Upper lobe of left lung (tissue), 6 donors: ENCODE data around the gene ATXN7L3. TPM values are rescaled to one million over a fixed set of nuclear protein-coding genes. Genes with fewer than 3 reads are reported as not detected.
"Not testable (repeated sequence)": the region's sequence is repeated elsewhere in the genome, so short reads cannot be mapped to it uniquely, and the experiment has no call there.

Source experiments
- ATAC-seq, 2 donors: fragments of 200-7000 bp; cut with Tn5 transposase; one replicate each; pipeline ENCODE4 v1.9.1; 2022; ENCODE audit warnings: mild to moderate bottlenecking in 2 of 2, moderate library complexity in 2 of 2; ENCODE audit not compliant: low FRiP score in 2 of 2
- DNase-seq, 2 donors: peaks; one replicate each; pipeline ENCODE4 v3.0.0-alpha.2; 2019 to 2020
- H3K27ac ChIP-seq, 4 donors: fragments of 200-600 bp; sonication (generic); one replicate each; pipeline ENCODE4 v1.5.1; 2016 to 2019
- H3K27me3 ChIP-seq, 4 donors: fragments of 200-600 bp; sonication (generic); one replicate each; pipeline ENCODE4 v1.5.1; 2017 to 2019
- H3K36me3 ChIP-seq, 4 donors: fragments of 200-600 bp; sonication (generic); one replicate each; pipeline ENCODE4 v1.5.1; 2016 to 2019
- H3K4me1 ChIP-seq, 4 donors: fragments of 200-600 bp; sonication (generic); one replicate each; pipeline ENCODE4 v1.5.1; 2018 to 2019
- H3K4me3 ChIP-seq, 4 donors: fragments of 200-600 bp; sonication (generic); one replicate each; pipeline ENCODE4 v1.5.1; 2017 to 2019; ENCODE audit warnings: mild to moderate bottlenecking in 2 of 4, moderate library complexity in 1 of 4
- H3K9me3 ChIP-seq, 4 donors: fragments of 200-600 bp; sonication (generic); one replicate each; pipeline ENCODE4 v1.5.1; 2018 to 2019
- EP300 ChIP-seq, 4 donors: sonication (generic); formaldehyde crosslinking; IDR thresholded peaks; one replicate each; pipeline ENCODE4 v1.5.1; 2017; ENCODE audit warnings: antibody characterized with exemption in 4 of 4, control low read depth in 2 of 4
- POLR2A ChIP-seq, 4 donors: fragments of 450-650 bp; IDR thresholded peaks; one replicate each; pipeline ENCODE4 v1.5.1; 2016 to 2017; ENCODE audit warnings: antibody characterized with exemption in 4 of 4, mild to moderate bottlenecking in 2 of 4
- POLR2AphosphoS5 ChIP-seq, 2 donors: sonication (generic); formaldehyde crosslinking; IDR thresholded peaks; one replicate each; pipeline ENCODE4 v1.5.1; 2017; ENCODE audit warnings: antibody characterized with exemption in 2 of 2
- WGBS, 2 donors: methylation state at CpG; one replicate each; pipeline ENCODE4 v1.1.5; 2017 to 2018; 5-methylcytosine and 5-hydroxymethylcytosine counted together
- total RNA-seq, 6 donors: library from RNA; depleted of rRNA in 4 of 6; stranded (reverse); fragments of >200 nt in 4 of 6; gene quantifications; one replicate each; pipeline versions ENCODE4 v1.1.0 to v1.2.1, GENCODE V29; 2016 to 2021
- TF ChIP-seq, protein P1 (sequence below), 6 experiments: fragments of 450-650 bp in 4 of 6; fragments of 200-600 bp in 2 of 6; sonication (generic) in 2 of 6; IDR thresholded peaks; one replicate each; pipeline ENCODE4 v1.5.1; 2016 to 2019; ENCODE audit warnings: antibody characterized with exemption in 6 of 6
- donor health status: DM: no; HTN: no; CAD: no; lungs with moderate emphysema.
- donor health status: DM: no; HTN: yes; CAD: no; lungs with severe emphysema.

Gene ATXN7L3
- total RNA-seq = 10 to 100 TPM; 41.4 to 79.0 (median 46.9) TPM

- Histone ChIP-seq H3K4me3 (peak within 1 kb of the TSS; percentile 76 to 96 (median 86)), H3K4me1 (peaks cover 32 to 45% (median 37%) of the 10 kb centered on the region in 4 donors), H3K27ac (peak within 1 kb of the TSS; percentile 97 to 99 (median 98)), H3K27me3 (no peaks in the 10 kb centered on the region), H3K9me3 (no peaks in the 10 kb centered on the region), H3K36me3 (peaks cover 7 to 28% (median 23%) of the 10 kb centered on the region in 4 donors)
- DNase-seq (peak; percentile 99 to 100), ATAC-seq (peak; percentile 96 to 97)
- no peak for TF ChIP-seq EP300 (IDR thresholded peaks at IDR 0.05)
- peak; percentile 49 to 67 for TF ChIP-seq POLR2AphosphoS5 (IDR thresholded peaks at IDR 0.05)
- TF ChIP-seq, protein P1, sequence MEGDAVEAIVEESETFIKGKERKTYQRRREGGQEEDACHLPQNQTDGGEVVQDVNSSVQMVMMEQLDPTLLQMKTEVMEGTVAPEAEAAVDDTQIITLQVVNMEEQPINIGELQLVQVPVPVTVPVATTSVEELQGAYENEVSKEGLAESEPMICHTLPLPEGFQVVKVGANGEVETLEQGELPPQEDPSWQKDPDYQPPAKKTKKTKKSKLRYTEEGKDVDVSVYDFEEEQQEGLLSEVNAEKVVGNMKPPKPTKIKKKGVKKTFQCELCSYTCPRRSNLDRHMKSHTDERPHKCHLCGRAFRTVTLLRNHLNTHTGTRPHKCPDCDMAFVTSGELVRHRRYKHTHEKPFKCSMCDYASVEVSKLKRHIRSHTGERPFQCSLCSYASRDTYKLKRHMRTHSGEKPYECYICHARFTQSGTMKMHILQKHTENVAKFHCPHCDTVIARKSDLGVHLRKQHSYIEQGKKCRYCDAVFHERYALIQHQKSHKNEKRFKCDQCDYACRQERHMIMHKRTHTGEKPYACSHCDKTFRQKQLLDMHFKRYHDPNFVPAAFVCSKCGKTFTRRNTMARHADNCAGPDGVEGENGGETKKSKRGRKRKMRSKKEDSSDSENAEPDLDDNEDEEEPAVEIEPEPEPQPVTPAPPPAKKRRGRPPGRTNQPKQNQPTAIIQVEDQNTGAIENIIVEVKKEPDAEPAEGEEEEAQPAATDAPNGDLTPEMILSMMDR (IDR thresholded peaks at IDR 0.05) = no peak
- peak in 1 of 4 donors; percentile 53 for TF ChIP-seq POLR2A (IDR thresholded peaks at IDR 0.05)
- WGBS, 2 donors = 0 to 1% methylated on average over 7 to 28 of the region's 126 CpGs
Measured at GRCh38 chr17:44199553-44200477, at the start of gene ATXN7L3. Gene ATXN7L3, minus strand, starts transcription at chr17:44199884. Its CDS starts 1,814 bp downstream, at chr17:44198070.

- Histone ChIP-seq H3K4me1 (peaks cover 17 to 26% (median 23%) of the 10 kb centered on the region in 4 donors), H3K27ac (no peak overlapping the region), H3K9me3 (no peaks in the 10 kb centered on the region), H3K27me3 (no peaks in the 10 kb centered on the region), H3K4me3 (no peak overlapping the region), H3K36me3 (no peaks in the 10 kb centered on the region)
- 77 to 83% methylated on average over 7 to 10 of the region's 10 CpGs for WGBS, 2 donors
- ATAC-seq (no peak), DNase-seq (no peak)
- TF ChIP-seq POLR2AphosphoS5 (IDR thresholded peaks at IDR 0.05) (peak in 1 of 2 donors; percentile 1), POLR2A (IDR thresholded peaks at IDR 0.05) (no peak)
Measured at GRCh38 chr17:44247876-44248736, 48.4 kb upstream of the ATXN7L3 start.

- peak; percentile 47 to 57 for ATAC-seq
- Histone ChIP-seq H3K9me3 (no peaks in the 10 kb centered on the region), H3K27me3 (no peaks in the 10 kb centered on the region), H3K4me1 (peaks cover 17 to 26% (median 23%) of the 10 kb centered on the region in 4 donors), H3K4me3 (no peak overlapping the region), H3K36me3 (no peaks in the 10 kb centered on the region), H3K27ac (peak overlapping the region in 1 of 4 donors; percentile 31)
- 33 to 72% methylated on average over 4 to 7 of the region's 7 CpGs for WGBS, 2 donors
- DNase-seq = peak in 1 of 2 donors; percentile 28
- TF ChIP-seq, protein P1 (IDR thresholded peaks at IDR 0.05) = no peak
- peak in 1 of 2 donors; percentile 10 for TF ChIP-seq POLR2AphosphoS5 (IDR thresholded peaks at IDR 0.05)
Measured at GRCh38 chr17:44247440-44247841, 47.8 kb upstream of the ATXN7L3 start.

GRCh38 chr17:44241106-44241624 lies 41.5 kb upstream of the ATXN7L3 start:
- H3K27me3 ChIP-seq = no peaks in the 10 kb centered on the region
- H3K36me3 ChIP-seq = no peaks in the 10 kb centered on the region
- TF ChIP-seq EP300 (IDR thresholded peaks at IDR 0.05) (no peak), POLR2A (IDR thresholded peaks at IDR 0.05) (no peak), POLR2AphosphoS5 (IDR thresholded peaks at IDR 0.05) (no peak)
- TF ChIP-seq, protein P1 (IDR thresholded peaks at IDR 0.05) = no peak
- H3K27ac ChIP-seq = no peak overlapping the region
- WGBS, 2 donors = 71 to 79% methylated on average over 6 of the region's 6 CpGs
- no peak overlapping the region for H3K4me3 ChIP-seq
- no peak for ATAC-seq
- H3K9me3 ChIP-seq = no peaks in the 10 kb centered on the region
- peaks cover 0 to 6% (median 5%) of the 10 kb centered on the region in 4 donors for H3K4me1 ChIP-seq
- DNase-seq = no peak

GRCh38 chr17:44237886-44238285 lies 38.2 kb upstream of the ATXN7L3 start:
- H3K4me3 ChIP-seq, H3K36me3 ChIP-seq, H3K27me3 ChIP-seq, H3K4me1 ChIP-seq, H3K27ac ChIP-seq, ATAC-seq, H3K9me3 ChIP-seq: not testable (repeated sequence)
- WGBS, 2 donors = 92% methylated on average over 28 of the region's 28 CpGs; no CpG with 5 or more reads in 1 of the 2 donors
- peak in 1 of 2 donors; percentile 61 for DNase-seq
